NT2/D1 (cell line): Measurements from ENCODE around the gene GIT1.

Experiments used
- DNase-seq: peaks from one replicate; pipeline ENCODE4 v3.0.0-alpha.2; 2011; ENCODE audit warnings: low read depth, low spot score
- H3K27me3 ChIP-seq: 2 replicates; pipeline ENCODE4 v1.6.0; 2011; ENCODE audit warnings: mild to moderate bottlenecking; ENCODE audit not compliant: insufficient read length, insufficient read depth
- H3K36me3 ChIP-seq: 2 replicates; pipeline ENCODE4 v1.6.1; 2011; ENCODE audit warnings: mild to moderate bottlenecking, low read length, mixed read lengths; ENCODE audit not compliant: insufficient read depth, insufficient read length
- H3K4me1 ChIP-seq: 2 replicates; pipeline ENCODE4 v1.5.1; 2011; ENCODE audit not compliant: insufficient read depth, insufficient read length
- H3K4me3 ChIP-seq: 2 replicates; pipeline ENCODE4 v1.5.1; 2011; ENCODE audit warnings: low read depth; ENCODE audit not compliant: insufficient read length
- H3K9ac ChIP-seq: 2 replicates; pipeline ENCODE4 v1.6.0; 2011; ENCODE audit warnings: low read depth; ENCODE audit not compliant: insufficient read length
- H3K9me3 ChIP-seq: 2 replicates; pipeline ENCODE4 v1.5.1; 2011; ENCODE audit warnings: mild to moderate bottlenecking, low read length; ENCODE audit not compliant: insufficient read depth
- SUZ12 ChIP-seq: IDR thresholded peaks from 2 replicates; pipeline ENCODE4 v1.6.1; 2011; ENCODE audit not compliant: insufficient read length, insufficient read depth; ENCODE audit errors: extremely low read depth
- YY1 ChIP-seq: IDR thresholded peaks from 2 replicates; pipeline ENCODE4 v1.6.1; 2011; ENCODE audit not compliant: insufficient read length, insufficient read depth
- ZNF274 ChIP-seq: IDR thresholded peaks from 2 replicates; pipeline ENCODE4 v1.6.1; 2011; ENCODE audit warnings: mild to moderate bottlenecking, low read depth, low read length

GIT1 gene

GRCh38 chr17:29614349-29615047, 25.1 kb upstream of the GIT1 start:
- no peak for TF ChIP-seq SUZ12
- no peak for TF ChIP-seq YY1
- no peak for TF ChIP-seq ZNF274
- peaks cover 21% of the 10 kb centered on the region for H3K4me1 ChIP-seq
- no peak overlapping the region for H3K4me3 ChIP-seq
- H3K9me3 ChIP-seq = peaks cover 18% of the 10 kb centered on the region; the same call in 1 of the 2 replicates
- no peak for DNase-seq
- H3K9ac ChIP-seq = no peak overlapping the region
- H3K36me3 ChIP-seq = no peaks in the 10 kb centered on the region
- H3K27me3 ChIP-seq = peaks cover 48% of the 10 kb centered on the region

GRCh38 chr17:29613856-29614255, 24.4 kb upstream of the GIT1 start:
- peaks cover 18% of the 10 kb centered on the region; the same call in 1 of the 2 replicates for H3K9me3 ChIP-seq
- DNase-seq = no peak
- peak overlapping the region; percentile 63 for H3K9ac ChIP-seq
- no peak overlapping the region for H3K4me3 ChIP-seq
- H3K4me1 ChIP-seq = peaks cover 14% of the 10 kb centered on the region
- peaks cover 44% of the 10 kb centered on the region for H3K27me3 ChIP-seq
- no peaks in the 10 kb centered on the region for H3K36me3 ChIP-seq
- TF ChIP-seq YY1 = no peak
- TF ChIP-seq SUZ12 = no peak

DNA sequence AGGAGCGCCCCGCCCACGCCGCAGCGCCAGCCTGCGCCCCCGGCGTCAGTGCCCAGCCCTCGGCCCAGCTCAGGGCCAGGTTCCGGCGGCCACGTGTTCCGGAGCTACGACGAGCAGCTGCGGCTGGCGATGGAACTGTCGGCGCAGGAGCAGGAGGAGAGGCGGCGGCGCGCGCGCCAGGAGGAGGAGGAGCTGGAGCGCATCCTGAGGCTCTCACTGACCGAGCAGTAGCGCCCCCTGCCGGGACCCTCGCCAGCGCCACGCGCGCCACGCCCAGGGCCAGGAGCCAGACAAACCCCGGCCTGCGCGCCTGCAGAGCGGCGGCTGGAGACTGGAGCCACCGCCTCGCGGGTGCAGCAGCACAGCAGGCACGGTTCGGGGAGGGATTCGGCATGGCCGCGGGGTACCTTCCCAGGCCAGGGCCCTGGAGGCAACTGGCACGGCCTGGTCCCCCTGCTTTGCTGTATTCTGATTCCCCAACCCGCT, 23.9 kb upstream of the GIT1 start:
- H3K4me1 ChIP-seq = peaks cover 10% of the 10 kb centered on the region

DNA sequence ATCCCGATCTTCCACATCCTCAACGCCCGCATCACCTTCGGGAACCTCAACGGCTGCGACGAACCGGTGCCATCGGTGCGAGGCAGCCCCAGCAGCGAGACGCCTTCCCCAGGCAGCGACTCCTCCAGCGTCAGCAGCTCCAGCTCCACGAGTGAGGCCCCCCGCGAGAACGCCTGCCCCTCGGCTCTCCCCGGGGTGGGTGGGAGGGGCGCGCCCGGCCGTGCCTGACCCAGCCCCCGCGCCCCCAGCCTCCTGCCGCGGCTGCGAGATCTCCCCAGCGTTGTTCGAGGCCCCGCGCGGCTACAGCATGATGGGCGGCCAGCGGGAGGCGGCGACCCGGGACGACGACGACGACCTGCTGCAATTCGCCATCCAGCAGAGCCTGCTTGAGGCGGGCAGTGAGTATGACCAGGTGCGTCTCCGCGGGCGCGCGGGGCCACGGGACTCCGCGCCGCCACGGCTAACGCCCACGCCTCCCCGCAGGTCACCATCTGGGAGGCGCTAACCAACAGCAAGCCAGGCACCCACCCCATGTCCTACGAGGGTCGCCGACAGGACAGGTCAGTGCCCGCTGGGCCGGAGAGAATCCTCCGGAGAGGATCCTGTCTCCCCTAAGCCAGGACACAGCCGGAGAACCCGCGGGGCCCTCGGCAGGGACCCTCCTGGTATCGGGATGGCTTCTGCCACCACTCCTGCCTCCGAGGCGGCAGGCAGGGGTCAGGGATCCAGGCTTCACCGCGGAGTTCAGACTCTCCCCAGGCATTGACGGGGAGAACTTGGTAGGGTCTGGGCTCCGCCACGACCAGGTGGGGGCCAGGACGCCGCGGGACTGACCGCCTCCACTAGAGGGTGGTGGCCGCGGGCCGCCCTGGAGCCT, 23.2 kb upstream of the GIT1 start:
- no peaks in the 10 kb centered on the region for H3K36me3 ChIP-seq
- H3K4me3 ChIP-seq = no peak overlapping the region
- no peak for DNase-seq
- peaks cover 18% of the 10 kb centered on the region; the same call in 1 of the 2 replicates for H3K9me3 ChIP-seq
- no peak for TF ChIP-seq YY1
- TF ChIP-seq ZNF274 = no peak
- no peak for TF ChIP-seq SUZ12
- peaks cover 39% of the 10 kb centered on the region for H3K27me3 ChIP-seq
- H3K4me1 ChIP-seq = peaks cover 9% of the 10 kb centered on the region
- H3K9ac ChIP-seq = no peak overlapping the region

More for the DNA sequence above, 23.9 kb upstream of the GIT1 start:
- TF ChIP-seq ZNF274 = no peak
- no peak for TF ChIP-seq SUZ12
- no peak for TF ChIP-seq YY1
- no peaks in the 10 kb centered on the region for H3K36me3 ChIP-seq
- peak overlapping the region; percentile 63 for H3K9ac ChIP-seq
- peaks cover 44% of the 10 kb centered on the region for H3K27me3 ChIP-seq
- DNase-seq = peak; percentile 71
- peaks cover 18% of the 10 kb centered on the region; the same call in 1 of the 2 replicates for H3K9me3 ChIP-seq
- peak overlapping the region; percentile 6 for H3K4me3 ChIP-seq

DNA sequence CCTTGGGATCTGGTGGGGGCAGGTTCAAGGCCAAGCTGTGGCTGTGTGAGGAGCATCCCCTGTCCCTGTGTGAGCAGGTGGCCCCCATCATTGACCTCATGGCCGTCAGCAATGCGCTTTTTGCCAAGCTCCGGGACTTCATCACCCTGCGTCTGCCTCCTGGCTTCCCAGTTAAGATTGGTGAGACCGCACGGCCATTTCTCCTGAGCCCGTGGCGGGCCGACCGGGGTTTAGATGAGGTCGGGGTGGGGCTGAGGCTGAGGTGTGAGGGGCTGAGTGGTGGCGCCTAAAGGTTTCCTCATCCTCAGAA, 22.6 kb upstream of the GIT1 start:
- peaks cover 33% of the 10 kb centered on the region for H3K27me3 ChIP-seq
- peaks cover 13% of the 10 kb centered on the region; the same call in 1 of the 2 replicates for H3K9me3 ChIP-seq
- no peak overlapping the region for H3K4me3 ChIP-seq
- no peak overlapping the region for H3K9ac ChIP-seq
- H3K36me3 ChIP-seq = no peaks in the 10 kb centered on the region
- H3K4me1 ChIP-seq = peaks cover 9% of the 10 kb centered on the region
- no peak for DNase-seq
- TF ChIP-seq SUZ12 = no peak
- no peak for TF ChIP-seq ZNF274
- no peak for TF ChIP-seq YY1

- Histone ChIP-seq H3K9ac (no peak overlapping the region), H3K27me3 (peaks cover 27% of the 10 kb centered on the region), H3K4me3 (no peak overlapping the region), H3K9me3 (peaks cover 13% of the 10 kb centered on the region; the same call in 1 of the 2 replicates), H3K36me3 (no peaks in the 10 kb centered on the region), H3K4me1 (peaks cover 9% of the 10 kb centered on the region)
- TF ChIP-seq YY1 (no peak), ZNF274 (no peak), SUZ12 (no peak)
- no peak for DNase-seq
Measured at GRCh38 chr17:29611351-29612093, 22.1 kb upstream of the GIT1 start.

DNA sequence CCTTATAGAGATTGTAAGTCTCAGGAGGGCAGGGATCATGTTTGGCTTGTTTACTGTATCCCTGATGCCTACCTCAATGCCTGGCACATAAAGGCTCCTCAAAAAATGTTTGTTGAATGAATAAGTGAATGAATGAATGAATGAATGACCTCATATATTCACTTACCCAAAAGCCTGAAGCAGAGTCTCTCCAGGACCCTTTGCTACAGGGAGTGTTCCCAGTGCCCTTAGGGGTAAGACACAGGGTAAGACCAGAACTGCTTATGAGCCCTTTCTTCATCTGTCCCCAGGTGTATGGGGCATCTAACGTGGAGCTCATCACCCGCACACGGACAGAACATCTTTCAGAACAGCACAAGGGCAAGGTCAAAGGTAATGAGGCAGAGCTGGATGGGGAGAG, 20.9 kb upstream of the GIT1 start:
- Histone ChIP-seq H3K36me3 (no peaks in the 10 kb centered on the region), H3K9me3 (peaks cover 13% of the 10 kb centered on the region; the same call in 1 of the 2 replicates), H3K27me3 (peaks cover 18% of the 10 kb centered on the region), H3K4me3 (no peak overlapping the region), H3K4me1 (peaks cover 7% of the 10 kb centered on the region), H3K9ac (no peak overlapping the region)
- DNase-seq = no peak
- TF ChIP-seq YY1 (no peak), SUZ12 (no peak), ZNF274 (no peak)
